ENCODE results near the gene ACAD9. TPM values are rescaled to one million over a fixed set of nuclear protein-coding genes. Genes with fewer than 3 reads are reported as not detected.

ACAD9 gene
- total and polyA plus RNA-seq, 9 of the 15 experiments (the other 6 are each of a cell fraction or from before 2014, with no cell fraction given): 10.2 to 32.6 (median 22.8) TPM

DNA sequence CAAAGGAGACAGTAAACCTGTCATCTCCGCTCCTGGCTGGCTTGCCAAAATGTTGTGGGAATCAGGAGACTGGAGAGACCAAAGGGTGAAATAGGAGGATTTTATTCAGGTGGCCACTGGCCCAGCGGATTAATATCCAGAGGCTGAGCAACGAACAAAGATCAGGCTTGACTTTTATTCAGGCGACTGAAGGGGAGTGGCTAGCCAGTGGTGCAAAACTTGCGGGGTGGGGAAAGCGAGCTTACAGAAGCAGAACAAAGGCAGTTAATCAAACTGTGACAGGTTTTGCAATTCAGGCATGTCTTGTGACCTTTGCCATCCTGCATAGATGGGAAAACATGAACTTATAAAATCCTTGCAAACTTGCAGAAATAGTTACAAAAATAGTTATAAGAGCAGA is 19.8 kb upstream of the ACAD9 start (continued):
- TF ChIP-seq REST (IDR thresholded peaks at IDR 0.05; ENCODE audit: borderline replicate concordance) (no peak), REST (CRISPR knock-in tag; IDR thresholded peaks at IDR 0.05; ENCODE audit: low read depth) (no peak), MTF1 (CRISPR knock-in tag; IDR thresholded peaks at IDR 0.05; ENCODE audit: borderline replicate concordance) (no peak), POLR3G (IDR thresholded peaks at IDR 0.05; ENCODE audit: extremely low read depth, insufficient read length, insufficient replicate concordance) (no peak), CBX5 (IDR thresholded peaks at IDR 0.05; ENCODE audit: borderline replicate concordance, low read depth) (peak; percentile 99), ZEB2 (IDR thresholded peaks at IDR 0.05) (peak; percentile 75; the same call in 1 of the 2 replicates), HLTF (IDR thresholded peaks at IDR 0.05) (peak; percentile 96), KAT8 (IDR thresholded peaks at IDR 0.05; ENCODE audit: low read depth) (no peak), ZNF507 (tag; conservative IDR thresholded peaks at IDR 0.05) (no peak), TRIM24 (IDR thresholded peaks at IDR 0.05) (peak; percentile 66 to 81), EP300 (IDR thresholded peaks at IDR 0.05; ENCODE audit: low read length) (0 out of 2 replicates have a peak, but pooled peaks have one; percentile 38), CBX3 (IDR thresholded peaks at IDR 0.05; ENCODE audit: borderline replicate concordance in 1 of 2, low read length in 2 of 2) (peak; percentile 97 to 99), GTF2A2 (tag; IDR thresholded peaks at IDR 0.05) (no peak), ASH1L (IDR thresholded peaks at IDR 0.05; ENCODE audit: borderline replicate concordance, low read depth, partially characterized antibody) (no peak), ETV1 (tag; conservative IDR thresholded peaks at IDR 0.05; ENCODE audit: low read depth) (no peak), MEIS2 (IDR thresholded peaks at IDR 0.05; ENCODE audit: partially characterized antibody) (peak; percentile 47), TRIM28 (IDR thresholded peaks at IDR 0.05) (peak; percentile 98), SP2 (IDR thresholded peaks at IDR 0.05; ENCODE audit: extremely low read depth, low read depth, low read length, poor library complexity, severe bottlenecking) (no peak)
- TF ChIP-seq, protein P1, sequence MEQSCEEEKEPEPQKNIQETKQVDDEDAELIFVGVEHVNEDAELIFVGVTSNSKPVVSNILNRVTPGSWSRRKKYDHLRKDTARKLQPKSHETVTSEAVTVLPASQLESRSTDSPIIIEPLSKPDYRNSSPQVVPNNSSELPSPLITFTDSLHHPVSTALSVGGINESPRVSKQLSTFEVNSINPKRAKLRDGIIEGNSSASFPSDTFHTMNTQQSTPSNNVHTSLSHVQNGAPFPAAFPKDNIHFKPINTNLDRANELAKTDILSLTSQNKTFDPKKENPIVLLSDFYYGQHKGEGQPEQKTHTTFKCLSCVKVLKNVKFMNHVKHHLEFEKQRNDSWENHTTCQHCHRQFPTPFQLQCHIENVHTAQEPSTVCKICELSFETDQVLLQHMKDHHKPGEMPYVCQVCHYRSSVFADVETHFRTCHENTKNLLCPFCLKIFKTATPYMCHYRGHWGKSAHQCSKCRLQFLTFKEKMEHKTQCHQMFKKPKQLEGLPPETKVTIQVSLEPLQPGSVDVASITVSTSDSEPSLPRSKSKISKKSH (CRISPR knock-in tag; IDR thresholded peaks at IDR 0.05): peak; percentile 96
